Measurements from ENCODE around the gene RNF145. TPM values are rescaled to one million over a fixed set of nuclear protein-coding genes. Genes with fewer than 3 reads are reported as not detected.
A peak's percentile ranks its signal among the peaks of the same experiment; 100 is the strongest.
"Not testable (repeated sequence)": the region's sequence is repeated elsewhere in the genome, so short reads cannot be mapped to it uniquely, and the experiment has no call there.

Gene RNF145
- total RNA-seq, 1 donor from 2014 or later: 149 TPM

DNA sequence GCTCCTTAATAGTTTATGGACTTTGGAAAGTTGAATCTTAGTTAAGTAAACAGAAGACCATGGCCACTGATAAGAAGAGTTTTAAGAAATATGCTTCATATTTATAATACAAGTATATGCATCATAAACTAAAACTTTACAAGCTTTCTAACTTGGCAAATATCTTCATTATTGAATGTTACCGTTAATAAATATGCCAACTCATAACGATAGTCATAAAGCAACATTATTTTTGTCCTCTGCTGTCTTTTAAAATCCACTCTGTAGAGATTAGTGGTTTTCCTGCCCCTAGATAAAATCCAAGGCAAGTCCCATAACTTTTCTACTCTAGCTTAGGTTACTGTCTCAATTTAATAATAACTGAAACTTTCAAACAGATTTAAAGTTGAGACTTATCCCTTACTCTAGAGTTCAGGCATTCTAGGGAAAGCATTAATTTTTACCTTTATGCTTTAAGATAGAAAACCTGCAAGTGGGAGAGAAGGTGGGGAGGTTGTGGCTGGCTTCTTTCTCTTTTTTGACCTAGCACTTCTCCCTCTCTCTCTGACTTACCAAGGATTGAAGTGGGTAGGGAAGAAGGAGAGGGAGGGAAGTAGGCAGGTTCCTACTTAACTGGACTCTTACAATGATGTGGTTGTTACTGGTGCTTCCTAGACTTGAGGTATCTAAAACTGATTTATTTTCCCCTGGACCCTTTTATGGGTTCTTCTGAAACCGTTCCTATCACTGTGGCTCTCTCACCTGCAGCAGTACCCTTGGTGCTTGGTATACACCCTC, 29.6 kb downstream of the RNF145 start:
- H3K27ac Mint-ChIP-seq: peak overlapping the region; percentile 94
- H3K27me3 Mint-ChIP-seq: no peaks in the 10 kb centered on the region
- intact Hi-C loops (cut with micrococcal nuclease): loop anchor here (1.0 to 10.0 kb wide), 8 partner anchors 16 to 1325 kb away; partner anchors contain the start of genes CLINT1 and UBLCP1
- peaks cover 58% of the 10 kb centered on the region for H3K4me1 Mint-ChIP-seq
- H3K4me3 Mint-ChIP-seq: peak overlapping the region; percentile 68
- no peak for DNase-seq
- H3K36me3 Mint-ChIP-seq (ENCODE audit: low read depth): peaks cover 51% of the 10 kb centered on the region
- no peaks in the 10 kb centered on the region for H3K9me3 Mint-ChIP-seq

DNA sequence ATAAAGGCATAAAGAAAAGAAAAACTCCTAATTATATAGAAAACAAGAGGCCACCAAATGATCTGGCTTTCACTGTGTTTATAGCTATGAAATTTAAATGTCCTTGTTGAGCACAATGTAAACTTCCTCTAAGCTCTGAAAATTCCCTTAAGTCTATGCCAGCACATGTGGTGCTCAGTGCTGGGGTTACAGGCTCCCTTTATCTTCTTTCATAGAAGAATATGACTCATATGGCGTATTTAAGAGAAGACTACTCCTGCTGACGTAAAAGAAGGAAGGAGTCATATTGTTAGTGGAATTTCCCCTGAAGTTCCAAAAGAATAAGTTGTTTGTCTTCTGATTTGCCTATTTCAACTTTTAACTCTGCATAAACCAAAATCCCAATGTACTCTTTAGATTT, 30.4 kb downstream of the RNF145 start:
- no peak for DNase-seq
- Mint-ChIP-seq H3K9me3 (no peaks in the 10 kb centered on the region), H3K27me3 (no peaks in the 10 kb centered on the region), H3K27ac (peak overlapping the region; percentile 94), H3K36me3 (ENCODE audit: low read depth) (peaks cover 51% of the 10 kb centered on the region), H3K4me1 (peaks cover 60% of the 10 kb centered on the region), H3K4me3 (peak overlapping the region; percentile 68)
- intact Hi-C loops (cut with micrococcal nuclease): loop anchor here (1.0 to 10.0 kb wide), 8 partner anchors 16 to 1324 kb away; partner anchors contain the start of genes CLINT1 and UBLCP1

DNA sequence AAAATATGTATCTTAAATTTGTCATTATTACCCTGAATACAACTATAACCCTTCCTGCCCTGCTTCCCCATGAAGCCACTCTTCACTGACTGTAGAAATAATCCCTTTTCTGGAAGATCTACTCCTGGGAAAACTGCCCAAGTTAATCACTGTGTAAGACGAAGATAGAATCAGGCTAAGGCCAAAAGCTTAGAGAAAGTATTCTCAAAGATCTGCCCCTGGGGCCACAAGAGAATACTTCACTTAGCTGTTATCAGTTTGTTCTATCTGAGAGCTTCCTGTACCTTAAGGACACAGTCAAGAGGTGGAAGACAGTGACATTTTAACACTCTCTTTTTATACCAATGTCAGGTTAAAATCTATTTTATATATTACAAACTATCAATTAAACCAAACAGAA, 33.8 kb downstream of the RNF145 start:
- peak overlapping the region; percentile 79 for H3K27ac Mint-ChIP-seq
- intact Hi-C loops (cut with micrococcal nuclease): loop anchor here (5.0 to 10.0 kb wide), 4 partner anchors 237 to 1321 kb away; partner anchors contain the start of gene CLINT1

GRCh38 chr5:159174511-159175168, 34.7 kb downstream of the RNF145 start:
- no peak overlapping the region for H3K27ac Mint-ChIP-seq
- peaks cover 59% of the 10 kb centered on the region for H3K36me3 Mint-ChIP-seq (ENCODE audit: low read depth)
- no peaks in the 10 kb centered on the region for H3K27me3 Mint-ChIP-seq
- no peak overlapping the region for H3K4me3 Mint-ChIP-seq
- intact Hi-C loops (cut with micrococcal nuclease): loop anchor here (5.0 to 10.0 kb wide), 4 partner anchors 238 to 1320 kb away; partner anchors contain the start of gene CLINT1
- DNase-seq: no peak
- H3K9me3 Mint-ChIP-seq: no peaks in the 10 kb centered on the region
- peaks cover 42% of the 10 kb centered on the region for H3K4me1 Mint-ChIP-seq

More for the DNA sequence above, 33.8 kb downstream of the RNF145 start:
- peaks cover 62% of the 10 kb centered on the region for H3K36me3 Mint-ChIP-seq (ENCODE audit: low read depth)
- peak; percentile 67 for DNase-seq
- peak overlapping the region; percentile 63 for H3K4me3 Mint-ChIP-seq
- H3K27me3 Mint-ChIP-seq: no peaks in the 10 kb centered on the region
- H3K4me1 Mint-ChIP-seq: peaks cover 49% of the 10 kb centered on the region
- H3K9me3 Mint-ChIP-seq: no peaks in the 10 kb centered on the region

- no peaks in the 10 kb centered on the region for H3K9me3 Mint-ChIP-seq
- H3K4me3 Mint-ChIP-seq: no peak overlapping the region
- H3K27ac Mint-ChIP-seq: no peak overlapping the region
- intact Hi-C loops (cut with micrococcal nuclease): loop anchor here (10.0 kb wide), 2 partner anchors 604 to 1316 kb away; partner anchors contain the start of gene CLINT1
- DNase-seq: no peak
- peaks cover 58% of the 10 kb centered on the region for H3K36me3 Mint-ChIP-seq (ENCODE audit: low read depth)
- H3K4me1 Mint-ChIP-seq: peaks cover 30% of the 10 kb centered on the region
- no peaks in the 10 kb centered on the region for H3K27me3 Mint-ChIP-seq
These were observed 38.1 kb downstream of the RNF145 start for GRCh38 chr5:159171274-159171673.

GRCh38 chr5:159170021-159170420, 39.3 kb downstream of the RNF145 start:
- H3K27me3 Mint-ChIP-seq: no peaks in the 10 kb centered on the region
- no peak overlapping the region for H3K27ac Mint-ChIP-seq
- H3K4me1 Mint-ChIP-seq: peaks cover 24% of the 10 kb centered on the region
- intact Hi-C loops (cut with micrococcal nuclease): loop anchor here (10.0 kb wide), 2 partner anchors 605 to 1315 kb away; partner anchors contain the start of gene CLINT1
- H3K36me3 Mint-ChIP-seq (ENCODE audit: low read depth): peaks cover 55% of the 10 kb centered on the region
- DNase-seq: no peak
- H3K9me3 Mint-ChIP-seq: no peaks in the 10 kb centered on the region
- no peak overlapping the region for H3K4me3 Mint-ChIP-seq

- Mint-ChIP-seq H3K4me1 (peaks cover 32% of the 10 kb centered on the region), H3K27me3 (no peaks in the 10 kb centered on the region), H3K4me3 (no peak overlapping the region), H3K36me3 (ENCODE audit: low read depth) (peaks cover 55% of the 10 kb centered on the region), H3K27ac (no peak overlapping the region), H3K9me3 (no peaks in the 10 kb centered on the region)
- DNase-seq: no peak
- intact Hi-C loops (cut with micrococcal nuclease): no loop called here
These were observed 42.9 kb downstream of the RNF145 start for GRCh38 chr5:159166416-159166815.

DNA sequence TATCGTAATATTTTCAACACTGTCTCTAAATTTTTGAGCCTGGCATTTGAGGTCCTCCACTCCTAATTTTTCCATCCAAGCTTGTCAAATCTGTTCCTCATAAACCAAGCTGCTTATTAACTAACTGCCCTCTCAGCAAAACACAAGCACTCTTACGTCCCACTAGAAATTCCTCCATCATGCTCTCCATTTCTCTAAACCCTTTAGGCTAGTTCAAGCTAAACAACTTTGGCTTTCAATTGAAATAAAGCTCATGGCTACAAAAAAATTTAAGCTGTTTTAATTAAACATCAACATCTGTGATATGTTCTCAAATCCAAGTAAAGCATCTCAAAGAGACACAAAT, 45.7 kb downstream of the RNF145 start:
- Mint-ChIP-seq H3K27me3 (no peaks in the 10 kb centered on the region), H3K9me3 (no peaks in the 10 kb centered on the region), H3K4me1 (peaks cover 40% of the 10 kb centered on the region), H3K4me3 (peak overlapping the region; percentile 6), H3K27ac (peak overlapping the region; percentile 74), H3K36me3 (ENCODE audit: low read depth) (peaks cover 60% of the 10 kb centered on the region)
- intact Hi-C loops (cut with micrococcal nuclease): loop anchor here (1.0 to 5.0 kb wide), 4 partner anchors 16 to 295 kb away; no protein-coding TSS in a partner anchor
- no peak for DNase-seq

DNA sequence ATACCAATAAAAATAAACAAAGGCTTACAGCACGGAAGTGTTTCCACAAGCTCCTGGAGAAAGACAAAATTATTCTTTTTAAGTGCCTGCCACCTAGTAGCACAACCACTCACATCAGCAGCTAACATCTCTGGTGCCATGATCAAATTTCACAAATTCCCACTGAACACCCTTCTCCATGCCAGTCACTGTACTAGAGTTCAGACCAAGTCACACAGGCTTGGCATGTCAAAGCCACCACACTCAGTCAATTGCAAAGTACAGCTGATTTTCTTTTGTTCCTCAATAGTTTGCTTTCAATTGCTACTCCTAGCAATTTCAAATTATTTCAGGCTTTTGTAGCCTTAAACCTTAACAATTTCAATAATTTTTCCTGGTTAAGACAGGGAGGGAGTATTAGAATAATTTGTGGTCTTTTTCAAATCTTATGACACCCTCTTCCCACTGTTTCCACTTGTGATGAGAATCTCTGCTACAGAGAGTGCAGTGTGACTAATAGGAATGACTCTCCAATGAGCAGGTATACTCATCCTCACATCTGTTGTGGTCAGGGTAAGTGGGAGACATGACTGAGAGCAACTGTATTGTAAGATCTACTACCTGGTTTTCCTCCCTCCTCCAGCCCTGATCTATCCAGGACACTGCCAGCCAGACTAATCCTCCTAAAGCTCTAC, 46.2 kb downstream of the RNF145 start:
- H3K4me3 Mint-ChIP-seq: peak overlapping the region; percentile 6
- intact Hi-C loops (cut with micrococcal nuclease): loop anchor here (1.0 to 5.0 kb wide), 4 partner anchors 16 to 296 kb away; no protein-coding TSS in a partner anchor
- DNase-seq: no peak
- no peaks in the 10 kb centered on the region for H3K27me3 Mint-ChIP-seq
- H3K36me3 Mint-ChIP-seq (ENCODE audit: low read depth): peaks cover 63% of the 10 kb centered on the region
- H3K27ac Mint-ChIP-seq: peak overlapping the region; percentile 74
- no peaks in the 10 kb centered on the region for H3K9me3 Mint-ChIP-seq
- peaks cover 43% of the 10 kb centered on the region for H3K4me1 Mint-ChIP-seq

DNA sequence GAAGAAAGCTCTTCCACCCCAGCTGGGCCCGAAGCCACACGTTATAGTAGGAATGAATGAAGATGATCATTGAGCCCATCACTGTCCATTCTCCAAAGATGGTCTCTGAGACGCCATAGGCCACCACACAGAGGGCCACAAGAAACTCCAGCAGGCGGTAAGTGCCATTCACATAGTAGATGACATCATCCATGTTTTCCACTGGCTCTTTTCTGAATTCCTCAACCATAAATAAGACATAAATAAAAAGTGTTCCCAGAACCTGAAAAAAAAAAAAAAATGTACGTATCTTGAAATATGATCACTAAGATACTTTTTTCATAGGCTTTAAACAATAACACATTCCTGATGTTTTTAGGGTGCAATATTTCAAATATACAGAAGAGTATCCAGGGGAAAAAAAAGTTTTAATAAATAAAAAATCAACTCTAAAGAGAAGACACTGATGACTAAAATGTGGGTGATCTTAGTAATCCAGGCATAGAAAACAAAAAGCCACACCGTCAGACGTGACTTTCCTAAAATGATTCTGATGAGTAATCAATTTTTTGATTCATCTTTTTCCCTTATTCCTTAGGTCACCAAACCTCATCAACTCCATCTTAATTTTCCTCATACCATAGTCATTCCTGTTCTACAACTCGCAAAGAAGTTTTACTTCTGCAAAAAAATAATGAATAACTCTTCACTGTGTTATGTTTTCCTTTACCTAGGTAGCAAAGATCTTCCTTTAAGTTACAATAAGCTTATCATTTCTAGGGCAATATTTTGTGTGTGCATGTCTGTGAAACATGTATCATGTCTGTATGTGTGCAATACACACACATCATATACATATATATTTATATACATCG, 47.8 kb downstream of the RNF145 start:
- DNase-seq: no peak
- H3K4me3 Mint-ChIP-seq: no peak overlapping the region
- H3K4me1 Mint-ChIP-seq: peaks cover 48% of the 10 kb centered on the region
- H3K27ac Mint-ChIP-seq: peak overlapping the region; percentile 67
- no peaks in the 10 kb centered on the region for H3K27me3 Mint-ChIP-seq
- intact Hi-C loops (cut with micrococcal nuclease): loop anchor here (2.0 to 5.0 kb wide), 3 partner anchors 79 to 297 kb away; no protein-coding TSS in a partner anchor
- no peaks in the 10 kb centered on the region for H3K9me3 Mint-ChIP-seq
- H3K36me3 Mint-ChIP-seq (ENCODE audit: low read depth): peaks cover 58% of the 10 kb centered on the region

GRCh38 chr5:159158553-159159091, 50.7 kb downstream of the RNF145 start:
- peaks cover 55% of the 10 kb centered on the region for H3K36me3 Mint-ChIP-seq (ENCODE audit: low read depth)

DNA sequence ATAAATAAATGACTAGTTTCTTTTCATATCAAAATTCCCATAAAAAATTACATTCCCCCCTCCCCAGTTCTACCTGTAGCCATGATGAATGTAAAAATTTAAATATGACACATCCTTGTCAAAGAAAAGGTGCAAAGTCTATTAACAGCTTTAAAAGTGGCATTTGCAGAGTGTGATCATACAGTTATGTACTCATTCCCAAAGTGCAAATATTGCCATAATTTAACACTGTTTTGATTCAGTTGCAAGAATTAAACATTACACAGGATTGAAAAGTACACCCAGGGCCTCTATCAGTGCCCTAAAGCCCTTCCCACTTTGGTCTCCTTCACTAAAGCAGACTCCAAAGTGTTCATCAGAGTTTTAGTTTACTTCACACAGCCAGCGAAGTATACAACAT, 51.8 kb downstream of the RNF145 start:
- intact Hi-C loops (cut with micrococcal nuclease): loop anchor here (5.0 kb wide), 2 partner anchors 180 to 830 kb away; no protein-coding TSS in a partner anchor
- Mint-ChIP-seq H3K36me3 (ENCODE audit: low read depth) (peaks cover 45% of the 10 kb centered on the region), H3K4me3 (no peak overlapping the region), H3K27ac (peak overlapping the region; percentile 24), H3K9me3 (no peaks in the 10 kb centered on the region), H3K27me3 (no peaks in the 10 kb centered on the region), H3K4me1 (peaks cover 33% of the 10 kb centered on the region)
- DNase-seq: no peak

More at GRCh38 chr5:159158553-159159091, 50.7 kb downstream of the RNF145 start:
- H3K27me3 Mint-ChIP-seq, DNase-seq, H3K4me3 Mint-ChIP-seq, H3K9me3 Mint-ChIP-seq: not testable (repeated sequence)
- peak overlapping the region; percentile 39 for H3K27ac Mint-ChIP-seq
- peaks cover 44% of the 10 kb centered on the region for H3K4me1 Mint-ChIP-seq
- intact Hi-C loops (cut with micrococcal nuclease): loop anchor here (5.0 kb wide), 2 partner anchors 179 to 829 kb away; no protein-coding TSS in a partner anchor
